ENCODE data around the gene SLC26A8. TPM values are rescaled to one million over a fixed set of nuclear protein-coding genes. Genes with fewer than 3 reads are reported as not detected.
A peak's percentile ranks its signal among the peaks of the same experiment; 100 is the strongest.

SLC26A8 gene
- total and polyA plus RNA-seq, 2 of the 13 experiments (the other 11 are each of a cell fraction or from before 2014, with no cell fraction given): 0.46 TPM; not detected in 1

GRCh38 chr6:35920793-35921732 lies 103.4 kb downstream of the SLC26A8 start, which contains the start of gene SRPK1 (continued):
- TF ChIP-seq RFX3 (CRISPR knock-in tag; IDR thresholded peaks at IDR 0.05) (no peak), MLLT10 (CRISPR knock-in tag; IDR thresholded peaks at IDR 0.05) (no peak), IRX3 (CRISPR knock-in tag; IDR thresholded peaks at IDR 0.05; ENCODE audit: borderline replicate concordance, low read depth) (0 out of 2 replicates have a peak, but pooled peaks have one; percentile 81), ZNF256 (CRISPR knock-in tag; conservative IDR thresholded peaks at IDR 0.05) (0 out of 2 replicates have a peak, but pooled peaks have one; percentile 42), HOMEZ (CRISPR knock-in tag; IDR thresholded peaks at IDR 0.05; ENCODE audit: low read depth) (peak; percentile 87), KDM5A (IDR thresholded peaks at IDR 0.05; ENCODE audit: borderline replicate concordance, low read length) (peak; percentile 44; the same call in 1 of the 2 replicates), ZNF280D (CRISPR knock-in tag; IDR thresholded peaks at IDR 0.05) (peak; percentile 16; the same call in 1 of the 2 replicates), ZNF337 (CRISPR knock-in tag; IDR thresholded peaks at IDR 0.05; ENCODE audit: borderline replicate concordance, low read depth) (peak; percentile 54; the same call in 1 of the 2 replicates), SMC3 (IDR thresholded peaks at IDR 0.05; ENCODE audit: low read length) (no peak), NFIB (CRISPR knock-in tag; IDR thresholded peaks at IDR 0.05; ENCODE audit: borderline replicate concordance) (no peak), FOSL2 (CRISPR knock-in tag; IDR thresholded peaks at IDR 0.05) (peak; percentile 59), ZNF496 (CRISPR knock-in tag; IDR thresholded peaks at IDR 0.05; ENCODE audit: insufficient replicate concordance) (no peak), ZBTB37 (CRISPR knock-in tag; IDR thresholded peaks at IDR 0.05) (peak; percentile 19; the same call in 1 of the 2 replicates), NFIC (IDR thresholded peaks at IDR 0.05; ENCODE audit: low read length) (no peak), ZSCAN30 (CRISPR knock-in tag; IDR thresholded peaks at IDR 0.05) (no peak), JUNB (CRISPR knock-in tag; IDR thresholded peaks at IDR 0.05; ENCODE audit: borderline replicate concordance) (0 out of 2 replicates have a peak, but pooled peaks have one; percentile 42), RBFOX2 (IDR thresholded peaks at IDR 0.05; ENCODE audit: low read depth, low read length) (peak; percentile 92), RARG (CRISPR knock-in tag; IDR thresholded peaks at IDR 0.05; ENCODE audit: low read depth) (0 out of 2 replicates have a peak, but pooled peaks have one; percentile 73), CCDC6 (CRISPR knock-in tag; IDR thresholded peaks at IDR 0.05) (peak; percentile 96), ZNF780A (CRISPR knock-in tag; IDR thresholded peaks at IDR 0.05) (no peak)
- TF ChIP-seq, protein P1, sequence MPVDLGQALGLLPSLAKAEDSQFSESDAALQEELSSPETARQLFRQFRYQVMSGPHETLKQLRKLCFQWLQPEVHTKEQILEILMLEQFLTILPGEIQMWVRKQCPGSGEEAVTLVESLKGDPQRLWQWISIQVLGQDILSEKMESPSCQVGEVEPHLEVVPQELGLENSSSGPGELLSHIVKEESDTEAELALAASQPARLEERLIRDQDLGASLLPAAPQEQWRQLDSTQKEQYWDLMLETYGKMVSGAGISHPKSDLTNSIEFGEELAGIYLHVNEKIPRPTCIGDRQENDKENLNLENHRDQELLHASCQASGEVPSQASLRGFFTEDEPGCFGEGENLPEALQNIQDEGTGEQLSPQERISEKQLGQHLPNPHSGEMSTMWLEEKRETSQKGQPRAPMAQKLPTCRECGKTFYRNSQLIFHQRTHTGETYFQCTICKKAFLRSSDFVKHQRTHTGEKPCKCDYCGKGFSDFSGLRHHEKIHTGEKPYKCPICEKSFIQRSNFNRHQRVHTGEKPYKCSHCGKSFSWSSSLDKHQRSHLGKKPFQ (CRISPR knock-in tag; IDR thresholded peaks at IDR 0.05; ENCODE audit: insufficient replicate concordance): peak; percentile 80
